Loucy (cell line): ENCODE data around the gene PITPNC1.

ENCODE experiments used
- EZH2phosphoT487 ChIP-seq: fragments of 200-600 bp; IDR thresholded peaks from 2 replicates; pipeline ENCODE4 v1.6.1; 2018; ENCODE audit warnings: antibody characterized with exemption, mild to moderate bottlenecking, moderate library complexity, borderline replicate concordance
- TF ChIP-seq, protein P1 (sequence below): fragments of 200-600 bp; sonication (generic); conservative IDR thresholded peaks from 2 replicates; pipeline ENCODE4 v1.5.1; 2014; ENCODE audit warnings: mild to moderate bottlenecking, antibody characterized with exemption, low read length

DNA sequence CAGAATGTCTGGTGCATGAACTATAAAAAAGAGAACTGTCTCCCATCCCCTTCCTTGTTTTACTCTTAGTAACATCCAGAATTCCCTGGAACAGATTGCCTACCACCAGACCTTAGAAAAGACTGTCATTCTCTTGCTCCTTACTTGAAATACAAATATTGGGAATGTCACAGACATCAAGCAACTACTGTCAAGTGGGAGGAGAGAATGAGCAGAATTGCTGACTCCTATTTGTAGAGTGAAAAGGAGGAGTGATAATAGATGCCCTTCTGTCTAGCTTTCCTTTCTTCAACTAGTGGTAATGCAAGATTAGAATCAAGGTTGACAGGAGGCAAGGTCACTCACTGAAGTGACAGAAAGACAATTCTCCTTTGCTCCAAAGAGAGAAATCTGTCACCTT lies 316.7 kb downstream of the PITPNC1 start:
- TF ChIP-seq, protein P1, sequence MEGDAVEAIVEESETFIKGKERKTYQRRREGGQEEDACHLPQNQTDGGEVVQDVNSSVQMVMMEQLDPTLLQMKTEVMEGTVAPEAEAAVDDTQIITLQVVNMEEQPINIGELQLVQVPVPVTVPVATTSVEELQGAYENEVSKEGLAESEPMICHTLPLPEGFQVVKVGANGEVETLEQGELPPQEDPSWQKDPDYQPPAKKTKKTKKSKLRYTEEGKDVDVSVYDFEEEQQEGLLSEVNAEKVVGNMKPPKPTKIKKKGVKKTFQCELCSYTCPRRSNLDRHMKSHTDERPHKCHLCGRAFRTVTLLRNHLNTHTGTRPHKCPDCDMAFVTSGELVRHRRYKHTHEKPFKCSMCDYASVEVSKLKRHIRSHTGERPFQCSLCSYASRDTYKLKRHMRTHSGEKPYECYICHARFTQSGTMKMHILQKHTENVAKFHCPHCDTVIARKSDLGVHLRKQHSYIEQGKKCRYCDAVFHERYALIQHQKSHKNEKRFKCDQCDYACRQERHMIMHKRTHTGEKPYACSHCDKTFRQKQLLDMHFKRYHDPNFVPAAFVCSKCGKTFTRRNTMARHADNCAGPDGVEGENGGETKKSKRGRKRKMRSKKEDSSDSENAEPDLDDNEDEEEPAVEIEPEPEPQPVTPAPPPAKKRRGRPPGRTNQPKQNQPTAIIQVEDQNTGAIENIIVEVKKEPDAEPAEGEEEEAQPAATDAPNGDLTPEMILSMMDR = no peak
- no peak for TF ChIP-seq EZH2phosphoT487
